ENCODE data around the gene POLR2H. TPM values are rescaled to one million over a fixed set of nuclear protein-coding genes. Genes with fewer than 3 reads are reported as not detected.

POLR2H gene
- total and polyA plus RNA-seq, 10 of the 15 experiments (the other 5 are each of a cell fraction or from before 2014, with no cell fraction given): 74.2 to 357 (median 143) TPM

GRCh38 chr3:184354121-184354728 lies 7.3 kb upstream of the POLR2H start (continued):
- no peak for TF ChIP-seq PRDM15 (CRISPR knock-in tag; IDR thresholded peaks at IDR 0.05)
- TF ChIP-seq PAX8 (IDR thresholded peaks at IDR 0.05): no peak
- no peak for TF ChIP-seq DPF2 (IDR thresholded peaks at IDR 0.05)
- TF ChIP-seq SKIL (IDR thresholded peaks at IDR 0.05; ENCODE audit: low read depth, poor library complexity, severe bottlenecking): no peak
- no peak for TF ChIP-seq SP1 (IDR thresholded peaks at IDR 0.05; ENCODE audit: low read depth, low read length)
- TF ChIP-seq CHD2 (IDR thresholded peaks at IDR 0.05; ENCODE audit: borderline replicate concordance, low read depth, low read length): no peak
- TF ChIP-seq CUX1 (IDR thresholded peaks at IDR 0.05; ENCODE audit: insufficient replicate concordance, low read depth, low read length): no peak
- TF ChIP-seq LARP7 (IDR thresholded peaks at IDR 0.05): 0 out of 2 replicates have a peak, but pooled peaks have one; percentile 44
- TF ChIP-seq IRF4 (IDR thresholded peaks at IDR 0.05; ENCODE audit: low read depth, low read length): 0 out of 2 replicates have a peak, but pooled peaks have one; percentile 14
- no peak for TF ChIP-seq KDM1A (IDR thresholded peaks at IDR 0.05; ENCODE audit: borderline replicate concordance)
- TF ChIP-seq RELB (IDR thresholded peaks at IDR 0.05; ENCODE audit: low read depth): no peak
- TF ChIP-seq JUND (IDR thresholded peaks at IDR 0.05; ENCODE audit: low read depth, low read length): no peak
- no peak for TF ChIP-seq EP300 (IDR thresholded peaks at IDR 0.05; ENCODE audit: borderline replicate concordance in 1 of 2, control insufficient read depth in 1 of 2, low read depth in 2 of 2, low read length in 2 of 2)
- TF ChIP-seq, protein P1, sequence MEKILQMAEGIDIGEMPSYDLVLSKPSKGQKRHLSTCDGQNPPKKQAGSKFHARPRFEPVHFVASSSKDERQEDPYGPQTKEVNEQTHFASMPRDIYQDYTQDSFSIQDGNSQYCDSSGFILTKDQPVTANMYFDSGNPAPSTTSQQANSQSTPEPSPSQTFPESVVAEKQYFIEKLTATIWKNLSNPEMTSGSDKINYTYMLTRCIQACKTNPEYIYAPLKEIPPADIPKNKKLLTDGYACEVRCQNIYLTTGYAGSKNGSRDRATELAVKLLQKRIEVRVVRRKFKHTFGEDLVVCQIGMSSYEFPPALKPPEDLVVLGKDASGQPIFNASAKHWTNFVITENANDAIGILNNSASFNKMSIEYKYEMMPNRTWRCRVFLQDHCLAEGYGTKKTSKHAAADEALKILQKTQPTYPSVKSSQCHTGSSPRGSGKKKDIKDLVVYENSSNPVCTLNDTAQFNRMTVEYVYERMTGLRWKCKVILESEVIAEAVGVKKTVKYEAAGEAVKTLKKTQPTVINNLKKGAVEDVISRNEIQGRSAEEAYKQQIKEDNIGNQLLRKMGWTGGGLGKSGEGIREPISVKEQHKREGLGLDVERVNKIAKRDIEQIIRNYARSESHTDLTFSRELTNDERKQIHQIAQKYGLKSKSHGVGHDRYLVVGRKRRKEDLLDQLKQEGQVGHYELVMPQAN (conservative IDR thresholded peaks at IDR 0.05): no peak

Measured in GM12878 (cell line).